ENCODE results near the gene PPM1L. TPM values are rescaled to one million over a fixed set of nuclear protein-coding genes. Genes with fewer than 3 reads are reported as not detected.

Gene PPM1L
- total RNA-seq, 2 donors from 2014 or later: 15.0 to 15.6 TPM

DNA sequence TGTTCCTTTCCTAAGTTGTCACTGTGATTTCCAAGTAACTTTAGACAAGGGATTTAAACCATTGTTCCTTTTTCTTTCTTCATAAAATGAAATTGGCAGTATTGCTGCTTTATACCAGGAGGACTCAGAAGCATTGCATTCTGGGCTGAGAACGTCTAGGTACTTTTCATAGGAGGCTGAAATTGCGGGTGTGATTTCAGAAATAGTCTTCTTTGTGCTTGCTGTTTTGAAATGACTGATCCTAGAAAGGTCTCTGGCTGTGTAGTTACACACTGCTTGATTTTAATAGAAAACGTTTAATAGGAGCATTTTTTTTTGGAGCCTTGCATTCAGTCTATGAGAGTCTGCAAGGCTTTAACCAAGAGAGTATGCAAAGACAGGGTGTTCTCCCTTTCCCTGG lies 56.3 kb downstream of the PPM1L start:
- intact Hi-C loops (cut with DNase I): no loop called here
- Histone ChIP-seq H3K4me1 (no peaks in the 10 kb centered on the region), H3K4me3 (no peak overlapping the region), H3K36me3 (no peaks in the 10 kb centered on the region), H3K27ac (no peak overlapping the region), H3K9ac (ENCODE audit: low read depth in 2 of 2, low read length in 2 of 2) (no peak overlapping the region), H3K9me3 (no peaks in the 10 kb centered on the region), H3K27me3 (no peaks in the 10 kb centered on the region)
- TF ChIP-seq, protein P1, sequence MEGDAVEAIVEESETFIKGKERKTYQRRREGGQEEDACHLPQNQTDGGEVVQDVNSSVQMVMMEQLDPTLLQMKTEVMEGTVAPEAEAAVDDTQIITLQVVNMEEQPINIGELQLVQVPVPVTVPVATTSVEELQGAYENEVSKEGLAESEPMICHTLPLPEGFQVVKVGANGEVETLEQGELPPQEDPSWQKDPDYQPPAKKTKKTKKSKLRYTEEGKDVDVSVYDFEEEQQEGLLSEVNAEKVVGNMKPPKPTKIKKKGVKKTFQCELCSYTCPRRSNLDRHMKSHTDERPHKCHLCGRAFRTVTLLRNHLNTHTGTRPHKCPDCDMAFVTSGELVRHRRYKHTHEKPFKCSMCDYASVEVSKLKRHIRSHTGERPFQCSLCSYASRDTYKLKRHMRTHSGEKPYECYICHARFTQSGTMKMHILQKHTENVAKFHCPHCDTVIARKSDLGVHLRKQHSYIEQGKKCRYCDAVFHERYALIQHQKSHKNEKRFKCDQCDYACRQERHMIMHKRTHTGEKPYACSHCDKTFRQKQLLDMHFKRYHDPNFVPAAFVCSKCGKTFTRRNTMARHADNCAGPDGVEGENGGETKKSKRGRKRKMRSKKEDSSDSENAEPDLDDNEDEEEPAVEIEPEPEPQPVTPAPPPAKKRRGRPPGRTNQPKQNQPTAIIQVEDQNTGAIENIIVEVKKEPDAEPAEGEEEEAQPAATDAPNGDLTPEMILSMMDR (IDR thresholded peaks at IDR 0.05): no peak
- no peak for DNase-seq

DNA sequence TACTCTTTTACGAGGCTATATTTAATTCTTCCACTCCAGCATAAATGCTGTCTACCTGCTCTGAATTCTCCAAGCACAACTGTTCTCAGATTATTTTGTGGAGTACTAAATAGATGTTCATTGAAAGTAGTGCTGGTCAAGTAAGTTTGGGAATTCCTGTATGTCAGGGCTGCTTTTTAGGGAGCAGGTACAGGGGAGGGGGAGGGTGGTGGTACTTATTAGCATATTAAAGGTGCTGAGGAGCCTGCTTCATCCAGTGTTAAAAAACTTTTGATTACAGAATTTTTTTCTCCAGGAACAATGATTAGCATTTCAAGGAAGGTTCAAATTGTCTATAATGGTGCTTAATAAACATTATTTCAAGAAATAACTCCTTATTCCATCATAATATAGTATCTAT lies 59.2 kb downstream of the PPM1L start:
- no peak overlapping the region for H3K27ac ChIP-seq
- H3K9ac ChIP-seq (ENCODE audit: low read depth in 2 of 2, low read length in 2 of 2): no peak overlapping the region
- TF ChIP-seq, protein P1 (IDR thresholded peaks at IDR 0.05): no peak
- H3K36me3 ChIP-seq: no peaks in the 10 kb centered on the region
- no peaks in the 10 kb centered on the region for H3K27me3 ChIP-seq
- intact Hi-C loops (cut with DNase I): no loop called here
- H3K4me1 ChIP-seq: no peaks in the 10 kb centered on the region
- DNase-seq: no peak
- no peak overlapping the region for H3K4me3 ChIP-seq
- no peaks in the 10 kb centered on the region for H3K9me3 ChIP-seq

DNA sequence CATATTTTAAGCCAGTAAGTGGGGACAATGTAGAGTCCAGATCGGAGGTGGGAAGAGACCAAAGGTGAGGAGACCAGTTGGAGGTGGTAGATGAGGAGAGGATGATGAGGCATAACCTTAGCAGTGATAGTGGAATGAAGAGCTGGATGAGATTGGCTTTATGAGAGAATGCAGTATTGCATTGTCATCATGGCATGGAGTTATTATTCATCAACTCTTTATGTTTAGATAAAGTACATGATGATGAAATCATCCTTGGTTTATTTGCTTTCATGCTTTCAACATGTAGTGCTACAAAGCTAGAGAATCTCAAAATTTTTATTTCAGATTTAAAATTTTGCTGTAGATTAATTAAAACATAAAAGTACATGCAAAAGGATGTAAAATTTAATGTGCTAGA lies 64.0 kb downstream of the PPM1L start:
- Histone ChIP-seq H3K27ac (no peak overlapping the region), H3K9me3 (no peaks in the 10 kb centered on the region), H3K36me3 (no peaks in the 10 kb centered on the region), H3K27me3 (no peaks in the 10 kb centered on the region), H3K4me3 (no peak overlapping the region), H3K9ac (ENCODE audit: low read depth in 2 of 2, low read length in 2 of 2) (no peak overlapping the region), H3K4me1 (no peaks in the 10 kb centered on the region)
- intact Hi-C loops (cut with DNase I): no loop called here
- no peak for DNase-seq
- TF ChIP-seq, protein P1 (IDR thresholded peaks at IDR 0.05): no peak

DNA sequence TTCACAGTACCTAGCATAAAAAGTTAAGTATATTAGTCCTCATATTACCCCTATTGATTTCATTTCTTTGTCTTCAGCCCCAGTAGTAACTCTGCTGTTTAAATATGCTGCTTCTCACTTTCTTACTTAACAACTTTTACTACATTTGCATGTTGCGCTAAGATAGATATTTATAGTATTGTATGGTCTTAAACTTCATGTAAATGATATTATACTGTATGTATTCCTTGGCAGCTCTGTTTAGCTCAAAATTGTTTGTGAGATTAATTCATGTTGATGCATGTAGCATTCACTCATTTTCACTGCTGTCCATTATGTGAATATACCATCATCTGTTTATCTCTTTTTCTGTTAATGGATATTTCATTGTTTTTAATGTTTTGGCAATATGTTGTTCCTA lies 64.4 kb downstream of the PPM1L start:
- TF ChIP-seq, protein P1 (IDR thresholded peaks at IDR 0.05): no peak
- Histone ChIP-seq H3K27me3 (no peaks in the 10 kb centered on the region), H3K4me3 (no peak overlapping the region), H3K27ac (no peak overlapping the region), H3K9ac (ENCODE audit: low read depth in 2 of 2, low read length in 2 of 2) (no peak overlapping the region), H3K4me1 (no peaks in the 10 kb centered on the region), H3K36me3 (no peaks in the 10 kb centered on the region), H3K9me3 (no peaks in the 10 kb centered on the region)
- no peak for DNase-seq
- intact Hi-C loops (cut with DNase I): no loop called here

DNA sequence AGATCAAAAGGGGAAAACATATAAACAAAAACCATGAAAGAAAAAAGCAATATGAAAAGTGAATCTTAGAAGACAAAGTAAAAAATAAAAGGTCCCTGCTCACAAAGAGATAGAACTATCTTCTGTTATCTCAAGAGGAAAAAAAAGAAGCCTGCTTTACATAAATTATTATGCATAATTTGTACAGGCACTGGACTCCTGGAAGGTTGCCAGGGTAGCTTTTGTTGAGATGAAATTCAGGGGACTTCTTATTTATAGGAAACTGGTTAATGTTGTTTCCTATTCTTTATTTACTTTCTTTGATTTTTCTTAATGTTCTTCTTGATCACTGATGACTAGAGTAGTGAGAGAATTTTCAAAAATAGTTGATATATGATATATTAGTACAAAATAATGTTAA lies 66.9 kb downstream of the PPM1L start:
- DNase-seq: no peak
- intact Hi-C loops (cut with DNase I): no loop called here
- TF ChIP-seq, protein P1 (IDR thresholded peaks at IDR 0.05): no peak

More for the DNA sequence above, 66.9 kb downstream of the PPM1L start:
- no peaks in the 10 kb centered on the region for H3K36me3 ChIP-seq
- H3K27ac ChIP-seq: no peak overlapping the region
- H3K4me1 ChIP-seq: no peaks in the 10 kb centered on the region
- no peak overlapping the region for H3K4me3 ChIP-seq
- H3K27me3 ChIP-seq: no peaks in the 10 kb centered on the region
- H3K9me3 ChIP-seq: no peaks in the 10 kb centered on the region
- H3K9ac ChIP-seq (ENCODE audit: low read depth in 2 of 2, low read length in 2 of 2): no peak overlapping the region

All from colonic mucosa (tissue), 4 donors.